ENCODE measurements around the gene PHETA2.

The PHETA2 gene

GRCh38 chr22:42074132-42074811, at the start of gene PHETA2:
TSS of gene PHETA2 (plus strand) at chr22:42074248. CDS start at chr22:42077294, 3,046 bp downstream.
- no peak for DNase-seq (ENCODE audit: low read depth in 2 of 2)

GRCh38 chr22:42025421-42025820, 48.6 kb upstream of the PHETA2 start:
- no peak for DNase-seq (ENCODE audit: low read depth in 2 of 2)

- DNase-seq (ENCODE audit: low read depth in 2 of 2), result no peak
Measured at GRCh38 chr22:42026705-42027104, 47.3 kb upstream of the PHETA2 start.

GRCh38 chr22:42033263-42034181, 40.5 kb upstream of the PHETA2 start:
- DNase-seq (ENCODE audit: low read depth in 2 of 2), result no peak

- DNase-seq (ENCODE audit: low read depth in 2 of 2), result no peak
Measured at GRCh38 chr22:42035256-42035655, 38.8 kb upstream of the PHETA2 start.

GRCh38 chr22:42039271-42039670, 34.8 kb upstream of the PHETA2 start:
- no peak for DNase-seq (ENCODE audit: low read depth in 2 of 2)

- DNase-seq (ENCODE audit: low read depth in 2 of 2), result no peak
Measured at GRCh38 chr22:42041784-42042183, 32.3 kb upstream of the PHETA2 start.

GRCh38 chr22:42050641-42051180, 23.3 kb upstream of the PHETA2 start:
- no peak for DNase-seq (ENCODE audit: low read depth in 2 of 2)

GRCh38 chr22:42052765-42053164, 21.3 kb upstream of the PHETA2 start:
- no peak for DNase-seq (ENCODE audit: low read depth in 2 of 2)

- no peak for DNase-seq (ENCODE audit: low read depth in 2 of 2)
Measured at GRCh38 chr22:42056757-42057511, 17.1 kb upstream of the PHETA2 start.

GRCh38 chr22:42060489-42060888, 13.6 kb upstream of the PHETA2 start:
- DNase-seq (ENCODE audit: low read depth in 2 of 2), result no peak

- no peak for DNase-seq (ENCODE audit: low read depth in 2 of 2)
Measured at GRCh38 chr22:42061041-42061440, 13.0 kb upstream of the PHETA2 start.

GRCh38 chr22:42062506-42063170, 11.4 kb upstream of the PHETA2 start:
- no peak for DNase-seq (ENCODE audit: low read depth in 2 of 2)

- no peak for DNase-seq (ENCODE audit: low read depth in 2 of 2)
Measured at GRCh38 chr22:42064629-42065028, 9.4 kb upstream of the PHETA2 start.

GRCh38 chr22:42065438-42066125, 8.5 kb upstream of the PHETA2 start:
- no peak for DNase-seq (ENCODE audit: low read depth in 2 of 2)

- DNase-seq (ENCODE audit: low read depth in 2 of 2), result no peak
Measured at GRCh38 chr22:42066126-42066761, 7.8 kb upstream of the PHETA2 start.

GRCh38 chr22:42066937-42067336, 7.1 kb upstream of the PHETA2 start:
- DNase-seq (ENCODE audit: low read depth in 2 of 2), result no peak

GRCh38 chr22:42067671-42068251, 6.3 kb upstream of the PHETA2 start:
- no peak for DNase-seq (ENCODE audit: low read depth in 2 of 2)

GRCh38 chr22:42068291-42068690, 5.8 kb upstream of the PHETA2 start:
- DNase-seq (ENCODE audit: low read depth in 2 of 2), result no peak

All from fibroblast of skin of left biceps (primary cell).